HCT116 (cell line): ENCODE results near the gene LTO1.

Experiments used
- EGR1 ChIP-seq: IDR thresholded peaks from 2 replicates; pipeline ENCODE4 v1.6.1; 2012; ENCODE audit warnings: low read depth
- EZH2 ChIP-seq: fragments of 200-600 bp; sonication (generic); IDR thresholded peaks from 2 replicates; pipeline ENCODE4 v1.6.1; 2017; ENCODE audit warnings: antibody characterized with exemption, mixed run types
- EZH2phosphoT487 ChIP-seq: fragments of 200-600 bp; IDR thresholded peaks from 2 replicates; pipeline ENCODE4 v1.6.1; 2018; ENCODE audit warnings: antibody characterized with exemption, borderline replicate concordance
- JUND ChIP-seq: IDR thresholded peaks from 2 replicates; pipeline ENCODE4 v1.6.1; 2012
- POLR2A ChIP-seq: IDR thresholded peaks from 2 replicates; pipeline ENCODE4 v1.7.0; 2011; ENCODE audit warnings: borderline replicate concordance; ENCODE audit not compliant: insufficient read depth, insufficient read length; ENCODE audit errors: extremely low read depth
- POLR2AphosphoS5 ChIP-seq: IDR thresholded peaks from 2 replicates; pipeline ENCODE4 v1.6.1; 2011; ENCODE audit warnings: mild to moderate bottlenecking, low read depth, low read length, moderate library complexity
- RAD21 ChIP-seq: IDR thresholded peaks from 2 replicates; pipeline ENCODE4 v1.6.1; 2012; ENCODE audit warnings: low read depth, mild to moderate bottlenecking
- TF ChIP-seq, protein P1 (sequence below), 3 experiments: fragments of 200-600 bp in 1 of 3; sonication (generic) in 1 of 3; IDR thresholded peaks in 2 of 3; conservative IDR thresholded peaks in 1 of 3; 2 replicates each; pipeline ENCODE4 v1.5.1; 2012 to 2017; ENCODE audit warnings: low read depth in 2 of 3, low read length in 2 of 3, antibody characterized with exemption in 1 of 3, borderline replicate concordance in 1 of 3, control low read depth in 1 of 3, mild to moderate bottlenecking in 1 of 3, mixed read lengths in 1 of 3, mixed run types in 1 of 3, moderate library complexity in 1 of 3; ENCODE audit not compliant: insufficient read depth in 1 of 3
- TF ChIP-seq, protein P2 (sequence below): IDR thresholded peaks from 2 replicates; pipeline ENCODE4 v1.6.1; 2012
- TF ChIP-seq, protein P3 (sequence below): IDR thresholded peaks from 2 replicates; pipeline ENCODE4 v1.6.1; 2011; ENCODE audit warnings: mild to moderate bottlenecking, low read length, moderate library complexity; ENCODE audit not compliant: insufficient replicate concordance; ENCODE audit errors: extremely low read depth

DNA sequence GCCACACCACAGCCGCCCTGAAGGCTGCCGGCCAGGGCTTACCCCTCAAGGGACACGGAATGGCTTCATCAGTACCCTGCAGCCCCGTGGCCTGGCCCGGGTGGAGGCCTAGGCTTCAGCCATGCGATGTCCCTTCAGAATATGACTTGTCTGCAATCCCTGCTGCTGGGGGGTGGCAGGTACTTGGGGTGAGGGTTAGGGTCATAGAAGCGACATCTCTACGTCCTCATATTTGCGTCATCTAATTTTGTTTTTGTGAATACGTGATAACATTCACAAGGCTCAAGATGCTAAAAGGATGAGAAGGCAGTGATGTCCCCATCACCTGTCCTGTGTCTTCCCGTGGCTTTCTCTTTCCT, 27.8 kb downstream of the LTO1 start:
- TF ChIP-seq, protein P1, sequence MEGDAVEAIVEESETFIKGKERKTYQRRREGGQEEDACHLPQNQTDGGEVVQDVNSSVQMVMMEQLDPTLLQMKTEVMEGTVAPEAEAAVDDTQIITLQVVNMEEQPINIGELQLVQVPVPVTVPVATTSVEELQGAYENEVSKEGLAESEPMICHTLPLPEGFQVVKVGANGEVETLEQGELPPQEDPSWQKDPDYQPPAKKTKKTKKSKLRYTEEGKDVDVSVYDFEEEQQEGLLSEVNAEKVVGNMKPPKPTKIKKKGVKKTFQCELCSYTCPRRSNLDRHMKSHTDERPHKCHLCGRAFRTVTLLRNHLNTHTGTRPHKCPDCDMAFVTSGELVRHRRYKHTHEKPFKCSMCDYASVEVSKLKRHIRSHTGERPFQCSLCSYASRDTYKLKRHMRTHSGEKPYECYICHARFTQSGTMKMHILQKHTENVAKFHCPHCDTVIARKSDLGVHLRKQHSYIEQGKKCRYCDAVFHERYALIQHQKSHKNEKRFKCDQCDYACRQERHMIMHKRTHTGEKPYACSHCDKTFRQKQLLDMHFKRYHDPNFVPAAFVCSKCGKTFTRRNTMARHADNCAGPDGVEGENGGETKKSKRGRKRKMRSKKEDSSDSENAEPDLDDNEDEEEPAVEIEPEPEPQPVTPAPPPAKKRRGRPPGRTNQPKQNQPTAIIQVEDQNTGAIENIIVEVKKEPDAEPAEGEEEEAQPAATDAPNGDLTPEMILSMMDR (IDR thresholded peaks at IDR 0.05 in 2 of 3, conservative IDR thresholded peaks at IDR 0.05 in 1 of 3; ENCODE audit: borderline replicate concordance in 1 of 3, insufficient read depth in 1 of 3, low read depth in 2 of 3, low read length in 2 of 3), result no peak
- TF ChIP-seq POLR2AphosphoS5 (no peak; the same call in 1 of the 2 replicates), EZH2phosphoT487 (no peak), POLR2A (no peak), EGR1 (no peak), EZH2 (no peak), JUND (no peak), RAD21 (no peak)
- TF ChIP-seq, protein P2, sequence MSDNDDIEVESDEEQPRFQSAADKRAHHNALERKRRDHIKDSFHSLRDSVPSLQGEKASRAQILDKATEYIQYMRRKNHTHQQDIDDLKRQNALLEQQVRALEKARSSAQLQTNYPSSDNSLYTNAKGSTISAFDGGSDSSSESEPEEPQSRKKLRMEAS, result no peak
- TF ChIP-seq, protein P3, sequence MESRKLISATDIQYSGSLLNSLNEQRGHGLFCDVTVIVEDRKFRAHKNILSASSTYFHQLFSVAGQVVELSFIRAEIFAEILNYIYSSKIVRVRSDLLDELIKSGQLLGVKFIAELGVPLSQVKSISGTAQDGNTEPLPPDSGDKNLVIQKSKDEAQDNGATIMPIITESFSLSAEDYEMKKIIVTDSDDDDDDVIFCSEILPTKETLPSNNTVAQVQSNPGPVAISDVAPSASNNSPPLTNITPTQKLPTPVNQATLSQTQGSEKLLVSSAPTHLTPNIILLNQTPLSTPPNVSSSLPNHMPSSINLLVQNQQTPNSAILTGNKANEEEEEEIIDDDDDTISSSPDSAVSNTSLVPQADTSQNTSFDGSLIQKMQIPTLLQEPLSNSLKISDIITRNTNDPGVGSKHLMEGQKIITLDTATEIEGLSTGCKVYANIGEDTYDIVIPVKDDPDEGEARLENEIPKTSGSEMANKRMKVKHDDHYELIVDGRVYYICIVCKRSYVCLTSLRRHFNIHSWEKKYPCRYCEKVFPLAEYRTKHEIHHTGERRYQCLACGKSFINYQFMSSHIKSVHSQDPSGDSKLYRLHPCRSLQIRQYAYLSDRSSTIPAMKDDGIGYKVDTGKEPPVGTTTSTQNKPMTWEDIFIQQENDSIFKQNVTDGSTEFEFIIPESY, result no peak
